Measurements from ENCODE around the gene MED9.
A peak's percentile ranks its signal among the peaks of the same experiment; 100 is the strongest.

The MED9 gene

GRCh38 chr17:17437461-17437860 is 39.3 kb upstream of the MED9 start:
- Histone ChIP-seq H3K4me2 (ENCODE audit: low read length) (no peak overlapping the region), H3K27ac (ENCODE audit: low read depth, low read length, poor library complexity, severe bottlenecking) (no peak overlapping the region), H4K20me1 (ENCODE audit: insufficient read depth, low read length) (no peaks in the 10 kb centered on the region), H3K9me3 (ENCODE audit: low read length) (no peaks in the 10 kb centered on the region), H3K9me2 (ENCODE audit: low read depth, low read length) (no peaks in the 10 kb centered on the region), H3F3A (ENCODE audit: insufficient read depth, low read length) (no peaks in the 10 kb centered on the region), H3K79me2 (ENCODE audit: insufficient read depth, low read length) (no peaks in the 10 kb centered on the region), H3K36me3 (ENCODE audit: insufficient read depth, low read length) (no peaks in the 10 kb centered on the region), H3K27me3 (ENCODE audit: insufficient read depth, low read length) (no peaks in the 10 kb centered on the region), H3K9ac (ENCODE audit: low read length) (no peak overlapping the region), H3K4me3 (ENCODE audit: low read depth, low read length, poor library complexity, severe bottlenecking) (no peak overlapping the region), H3K4me1 (ENCODE audit: insufficient read depth, low read length, severe bottlenecking) (no peaks in the 10 kb centered on the region), H2AFZ (ENCODE audit: low read length) (no peak overlapping the region)
- no peak for TF ChIP-seq EZH2 (IDR thresholded peaks at IDR 0.05; ENCODE audit: borderline replicate concordance, low read length)
- no peak for TF ChIP-seq CTCF (IDR thresholded peaks at IDR 0.05; ENCODE audit: low read length)

GRCh38 chr17:17437893-17438292 is 38.9 kb upstream of the MED9 start:
- no peak overlapping the region for H3K9ac ChIP-seq (ENCODE audit: low read length)
- no peaks in the 10 kb centered on the region for H3F3A ChIP-seq (ENCODE audit: insufficient read depth, low read length)
- no peak overlapping the region for H2AFZ ChIP-seq (ENCODE audit: low read length)
- TF ChIP-seq EZH2 (IDR thresholded peaks at IDR 0.05; ENCODE audit: borderline replicate concordance, low read length), result no peak
- no peak for TF ChIP-seq CTCF (IDR thresholded peaks at IDR 0.05; ENCODE audit: low read length)
- no peak overlapping the region for H3K4me2 ChIP-seq (ENCODE audit: low read length)
- no peaks in the 10 kb centered on the region for H3K4me1 ChIP-seq (ENCODE audit: insufficient read depth, low read length, severe bottlenecking)
- no peaks in the 10 kb centered on the region for H3K9me3 ChIP-seq (ENCODE audit: low read length)
- H3K27me3 ChIP-seq (ENCODE audit: insufficient read depth, low read length), result no peaks in the 10 kb centered on the region
- H3K79me2 ChIP-seq (ENCODE audit: insufficient read depth, low read length), result no peaks in the 10 kb centered on the region
- H3K9me2 ChIP-seq (ENCODE audit: low read depth, low read length), result no peaks in the 10 kb centered on the region
- no peak overlapping the region for H3K4me3 ChIP-seq (ENCODE audit: low read depth, low read length, poor library complexity, severe bottlenecking)
- no peaks in the 10 kb centered on the region for H3K36me3 ChIP-seq (ENCODE audit: insufficient read depth, low read length)
- H3K27ac ChIP-seq (ENCODE audit: low read depth, low read length, poor library complexity, severe bottlenecking), result no peak overlapping the region
- no peaks in the 10 kb centered on the region for H4K20me1 ChIP-seq (ENCODE audit: insufficient read depth, low read length)

GRCh38 chr17:17440010-17440843 is 36.6 kb upstream of the MED9 start:
- Histone ChIP-seq H3K9ac (ENCODE audit: low read length) (no peak overlapping the region), H2AFZ (ENCODE audit: low read length) (no peak overlapping the region), H3K27me3 (ENCODE audit: insufficient read depth, low read length) (no peaks in the 10 kb centered on the region), H3K79me2 (ENCODE audit: insufficient read depth, low read length) (no peaks in the 10 kb centered on the region), H3K27ac (ENCODE audit: low read depth, low read length, poor library complexity, severe bottlenecking) (no peak overlapping the region), H3K4me1 (ENCODE audit: insufficient read depth, low read length, severe bottlenecking) (no peaks in the 10 kb centered on the region), H3K4me2 (ENCODE audit: low read length) (no peak overlapping the region), H3K36me3 (ENCODE audit: insufficient read depth, low read length) (no peaks in the 10 kb centered on the region), H3K4me3 (ENCODE audit: low read depth, low read length, poor library complexity, severe bottlenecking) (no peak overlapping the region), H3K9me3 (ENCODE audit: low read length) (no peaks in the 10 kb centered on the region), H3K9me2 (ENCODE audit: low read depth, low read length) (no peaks in the 10 kb centered on the region), H3F3A (ENCODE audit: insufficient read depth, low read length) (no peaks in the 10 kb centered on the region), H4K20me1 (ENCODE audit: insufficient read depth, low read length) (no peaks in the 10 kb centered on the region)
- TF ChIP-seq CTCF (IDR thresholded peaks at IDR 0.05; ENCODE audit: low read length), result peak; percentile 76
- TF ChIP-seq EZH2 (IDR thresholded peaks at IDR 0.05; ENCODE audit: borderline replicate concordance, low read length), result no peak
